ENCODE data around the gene ADAMTS16.

DNA sequence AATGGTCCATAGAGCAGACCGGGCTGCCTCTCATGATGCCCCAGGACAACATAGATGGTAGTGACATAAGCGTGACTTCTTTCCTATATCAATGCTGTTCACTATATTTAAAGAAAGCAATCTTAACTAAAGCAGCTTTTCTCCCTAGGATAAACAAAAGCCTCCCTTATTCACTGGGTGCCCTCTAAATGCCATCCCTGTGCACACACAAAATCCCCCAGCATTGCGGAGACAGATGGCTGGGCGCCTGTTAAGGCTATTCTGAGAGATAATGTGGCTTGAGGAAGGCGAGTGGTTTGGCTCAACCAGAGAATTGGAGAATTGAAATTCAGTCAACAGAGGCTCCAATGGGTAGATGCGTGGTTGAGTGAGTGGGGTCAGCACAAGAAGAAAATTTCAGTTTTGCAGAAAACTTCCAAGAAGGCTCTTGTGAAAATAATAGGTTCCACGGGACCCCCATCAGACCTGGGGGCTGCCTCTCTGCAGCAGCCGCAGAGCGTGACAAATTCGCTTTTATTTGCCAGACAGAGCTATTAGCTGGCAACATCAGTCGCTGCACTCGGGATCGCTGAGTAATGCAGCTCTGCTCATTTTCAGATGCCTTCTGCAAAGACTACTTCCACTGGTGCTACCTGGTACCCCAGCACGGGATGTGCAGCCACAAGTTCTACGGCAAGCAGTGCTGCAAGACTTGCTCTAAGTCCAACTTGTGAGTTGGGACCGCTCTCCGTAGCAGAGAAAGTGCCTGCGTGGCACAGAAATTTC is 178.5 kb downstream of the ADAMTS16 start:
- TF ChIP-seq SP2 (IDR thresholded peaks at IDR 0.05; ENCODE audit: extremely low read depth, low read depth, low read length, poor library complexity, severe bottlenecking): no peak
- no peak for TF ChIP-seq FOXP1 (CRISPR knock-in tag; IDR thresholded peaks at IDR 0.05)
- TF ChIP-seq, protein P1, sequence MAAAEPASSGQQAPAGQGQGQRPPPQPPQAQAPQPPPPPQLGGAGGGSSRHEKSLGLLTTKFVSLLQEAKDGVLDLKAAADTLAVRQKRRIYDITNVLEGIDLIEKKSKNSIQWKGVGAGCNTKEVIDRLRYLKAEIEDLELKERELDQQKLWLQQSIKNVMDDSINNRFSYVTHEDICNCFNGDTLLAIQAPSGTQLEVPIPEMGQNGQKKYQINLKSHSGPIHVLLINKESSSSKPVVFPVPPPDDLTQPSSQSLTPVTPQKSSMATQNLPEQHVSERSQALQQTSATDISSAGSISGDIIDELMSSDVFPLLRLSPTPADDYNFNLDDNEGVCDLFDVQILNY (CRISPR knock-in tag; IDR thresholded peaks at IDR 0.05): no peak
- no peak for TF ChIP-seq NELFE (IDR thresholded peaks at IDR 0.05; ENCODE audit: insufficient read depth, insufficient read length)
